Activated CD4-positive, CD25-positive, alpha-beta regulatory T cell treated with anti-CD3 and anti-CD28 coated beads, Interleukin-2, amount 50 U/mL, for 72 hours (primary cell): Measurements from ENCODE around the gene GPA33.
A peak's percentile ranks its signal among the peaks of the same experiment; 100 is the strongest.

Experiments
- DNase-seq: peaks from one replicate; pipeline ENCODE4 v3.0.0; 2021

GPA33 gene

DNA sequence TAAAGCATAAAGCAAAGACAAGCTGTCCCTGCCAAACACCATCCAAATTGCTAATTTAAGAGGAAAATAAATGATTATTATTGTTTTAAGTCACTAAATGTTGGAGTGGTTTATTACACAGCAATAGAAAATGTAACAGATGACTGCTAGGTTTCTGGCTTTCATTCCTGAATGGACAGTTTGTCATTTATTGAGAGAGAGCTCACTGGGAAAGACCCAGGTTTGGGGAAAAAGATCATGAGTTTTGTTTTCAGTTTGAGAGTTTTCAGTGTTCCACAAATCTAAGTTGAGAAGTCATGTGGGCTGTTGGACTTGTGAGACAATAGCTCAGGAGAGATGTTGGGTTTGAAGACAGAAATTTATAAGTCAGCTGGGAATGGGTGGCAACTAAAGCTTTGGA is 5.4 kb downstream of the GPA33 start:
- no peak for DNase-seq

DNA sequence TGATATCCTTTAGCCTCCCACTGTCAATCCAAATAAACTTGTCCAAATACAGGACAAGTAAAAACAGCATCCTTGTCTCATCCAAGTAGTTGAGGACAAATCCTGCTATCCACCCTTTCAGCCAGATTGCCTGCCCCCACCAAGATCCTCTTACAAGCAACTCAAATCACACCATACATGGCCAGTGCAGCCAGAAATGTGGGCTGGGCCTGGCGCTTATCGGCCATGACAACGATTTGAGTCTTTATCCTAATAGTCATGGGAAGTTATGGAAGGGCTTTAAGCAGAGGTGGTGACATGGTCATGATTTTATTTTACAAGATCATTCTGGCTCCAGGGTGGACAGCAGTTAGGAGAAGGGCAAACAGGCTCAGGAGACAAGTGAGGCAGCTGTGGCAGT is 6.3 kb downstream of the GPA33 start:
- DNase-seq, result no peak

DNA sequence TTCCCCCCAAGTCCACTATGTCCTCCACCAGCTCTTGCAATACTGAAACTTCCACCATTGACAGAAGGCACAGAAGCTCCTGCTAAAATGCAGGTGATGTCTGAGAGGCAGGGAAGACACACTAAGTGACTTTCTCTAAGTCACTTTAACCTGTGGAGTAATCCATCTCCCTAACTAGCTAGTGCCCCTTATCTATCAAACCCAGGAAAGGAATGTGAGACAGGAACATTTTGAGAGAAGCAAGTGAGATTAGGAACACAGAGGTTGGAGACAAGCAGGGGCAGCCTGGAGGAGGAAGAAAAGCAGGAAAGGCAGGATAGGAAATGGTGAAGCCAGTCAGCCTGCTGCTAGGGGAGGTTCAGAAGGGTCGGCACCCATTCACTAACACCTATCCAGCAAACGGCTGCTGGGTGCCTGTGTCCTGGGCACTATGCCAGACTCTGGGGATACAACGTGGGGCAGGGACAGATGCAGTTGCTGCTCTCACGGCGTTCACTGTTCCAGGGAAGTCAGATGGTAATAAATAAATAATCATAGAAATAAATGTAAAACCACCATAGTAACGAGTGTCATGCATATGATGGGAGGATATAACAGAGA is 7.0 kb downstream of the GPA33 start:
- DNase-seq, result no peak

DNA sequence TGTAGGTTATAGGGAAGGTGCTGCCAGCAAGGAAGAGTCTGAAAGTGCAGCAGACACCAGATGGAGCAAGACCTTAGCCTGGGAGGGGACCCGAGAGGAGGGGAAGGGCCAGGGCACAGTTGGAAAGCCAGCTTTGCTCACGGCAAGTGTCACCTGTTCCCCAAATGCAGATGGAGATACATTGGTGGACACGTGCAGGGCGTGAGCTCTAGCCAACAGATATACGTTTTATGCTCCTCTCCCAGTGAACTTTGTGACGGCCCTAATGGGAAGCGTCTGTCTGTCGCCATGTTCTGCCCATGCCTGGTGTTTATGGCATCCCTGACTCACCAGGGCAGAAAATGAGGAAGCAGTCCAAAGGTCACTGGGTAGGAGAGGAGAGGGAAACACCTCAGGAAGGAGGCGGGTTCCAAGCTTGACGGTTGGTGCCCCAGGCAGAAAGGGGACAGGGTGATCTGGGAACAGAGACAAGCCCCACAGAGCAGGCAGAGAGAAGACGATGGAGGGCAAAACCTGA is 7.6 kb downstream of the GPA33 start:
- DNase-seq, result no peak

DNA sequence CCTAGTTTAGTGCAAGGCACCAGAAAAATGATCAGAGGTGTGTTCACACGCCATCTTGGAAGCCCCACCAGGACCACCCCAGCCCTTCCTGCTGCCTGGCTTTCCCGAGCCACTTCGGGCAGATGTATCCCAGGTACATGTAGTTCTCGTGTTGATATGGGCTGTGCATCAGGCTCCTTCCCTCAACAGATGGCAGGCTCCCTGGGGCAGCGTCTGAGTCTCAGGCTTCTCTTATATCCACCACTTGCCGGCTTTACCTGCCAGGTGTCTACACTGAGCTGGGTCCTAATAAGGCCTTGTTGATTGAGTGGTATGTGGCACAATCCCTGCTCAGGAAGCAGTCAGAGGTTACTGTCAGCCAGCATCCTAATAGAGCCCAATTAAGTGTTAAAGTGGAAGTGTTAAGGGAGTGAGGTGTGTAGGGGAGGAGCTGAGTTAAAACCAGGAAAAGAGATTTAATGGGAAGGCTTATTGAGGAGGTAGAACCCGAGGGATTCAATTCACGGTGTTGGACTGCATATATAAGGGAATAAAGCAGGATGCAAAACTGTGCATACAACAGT is 8.5 kb downstream of the GPA33 start:
- no peak for DNase-seq

DNA sequence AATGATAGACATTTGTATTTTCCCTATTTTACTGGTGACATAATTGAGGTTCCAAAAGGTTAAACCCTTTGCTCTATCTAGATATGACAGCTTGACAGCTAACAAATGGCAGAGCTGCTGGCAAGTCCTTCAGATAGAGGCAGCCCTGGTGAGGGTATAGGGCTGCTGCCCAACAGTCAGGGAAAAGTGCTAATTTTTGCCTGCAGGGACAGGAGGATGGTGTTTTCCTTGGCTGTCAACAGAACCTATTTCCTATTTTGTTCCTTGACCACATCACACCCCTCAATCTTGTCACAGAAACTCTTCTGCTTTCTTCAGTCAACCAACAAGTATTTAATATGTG is 12.3 kb downstream of the GPA33 start:
- DNase-seq, result no peak

DNA sequence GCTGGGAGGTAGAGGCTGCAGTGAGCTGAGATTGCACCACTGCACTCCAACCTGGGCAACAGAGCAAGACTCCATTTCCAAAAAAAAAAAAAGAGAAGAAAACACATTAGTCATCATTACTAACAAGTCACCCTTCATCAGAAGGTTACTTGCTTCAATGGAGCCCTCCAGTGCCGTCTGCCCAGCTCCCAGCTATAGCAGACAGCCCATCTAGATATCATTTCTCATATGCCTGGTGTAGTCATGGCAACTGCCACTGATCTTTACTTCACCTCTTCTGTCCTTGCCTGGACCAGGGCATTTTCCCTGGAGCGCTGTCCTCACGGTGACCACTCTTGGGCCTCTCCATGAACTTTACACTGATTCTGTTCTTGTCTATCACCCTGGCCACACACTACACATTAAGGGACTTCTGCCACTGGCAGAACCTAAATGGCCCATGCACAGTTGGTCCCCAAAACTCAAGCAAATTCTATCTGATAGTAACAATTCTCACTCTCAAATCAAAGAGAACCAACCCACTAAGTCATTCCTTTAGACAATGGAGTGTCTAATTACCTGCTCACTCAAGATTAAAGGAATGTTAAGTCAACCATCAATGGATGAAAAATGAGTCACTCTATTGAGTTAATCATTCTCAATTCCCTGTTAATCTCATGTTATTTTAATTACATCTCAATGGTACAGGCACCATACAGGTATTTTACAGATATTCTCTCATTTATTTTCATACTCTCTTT is 12.9 kb downstream of the GPA33 start:
- DNase-seq, result no peak

DNA sequence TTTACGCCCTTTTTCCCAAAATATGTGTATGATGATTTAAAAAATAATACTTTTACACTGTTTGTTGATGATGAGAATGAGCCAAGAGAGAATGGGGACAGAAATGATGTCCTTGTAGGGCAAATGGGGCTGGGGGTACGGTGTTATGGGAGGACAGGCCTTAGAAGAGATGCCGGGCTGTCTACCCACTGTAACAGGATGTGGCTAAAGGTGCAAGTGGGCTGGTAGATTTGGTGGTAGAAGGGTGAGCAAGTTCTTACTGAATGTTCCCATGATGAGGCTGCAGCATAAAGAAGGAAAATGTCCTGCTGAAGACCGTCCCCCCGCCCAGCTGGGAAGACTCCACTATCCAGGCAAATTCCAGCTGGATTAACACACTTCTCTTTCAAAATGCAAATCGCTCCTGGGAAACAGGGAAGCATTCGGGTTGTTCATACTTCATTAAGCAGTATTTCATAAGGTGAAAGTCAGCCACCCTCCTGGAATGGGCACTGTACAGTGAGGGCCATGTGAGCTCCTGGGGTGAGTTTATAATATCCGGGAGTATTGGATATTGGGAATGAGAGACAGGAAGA is 14.0 kb downstream of the GPA33 start:
- DNase-seq, result no peak

DNA sequence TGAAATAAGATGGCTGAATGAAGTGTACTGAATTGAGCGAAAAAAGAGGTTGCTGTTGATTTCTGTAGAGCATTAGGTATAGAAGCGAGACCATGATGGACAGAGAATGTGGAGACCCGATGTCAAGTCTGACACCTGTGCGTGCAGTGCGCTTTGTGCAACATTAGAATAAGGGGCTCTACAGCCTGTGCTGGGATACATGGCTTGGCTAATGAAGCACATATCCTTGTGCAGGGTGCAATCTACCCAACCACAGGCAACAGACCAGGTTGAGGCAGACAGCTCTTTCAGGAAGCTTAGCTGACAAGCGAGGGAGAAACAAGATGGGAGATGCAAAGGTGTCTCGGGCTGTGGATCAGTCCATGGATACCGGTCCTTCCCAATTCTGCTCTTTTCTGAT is 18.9 kb downstream of the GPA33 start:
- DNase-seq, result no peak

DNA sequence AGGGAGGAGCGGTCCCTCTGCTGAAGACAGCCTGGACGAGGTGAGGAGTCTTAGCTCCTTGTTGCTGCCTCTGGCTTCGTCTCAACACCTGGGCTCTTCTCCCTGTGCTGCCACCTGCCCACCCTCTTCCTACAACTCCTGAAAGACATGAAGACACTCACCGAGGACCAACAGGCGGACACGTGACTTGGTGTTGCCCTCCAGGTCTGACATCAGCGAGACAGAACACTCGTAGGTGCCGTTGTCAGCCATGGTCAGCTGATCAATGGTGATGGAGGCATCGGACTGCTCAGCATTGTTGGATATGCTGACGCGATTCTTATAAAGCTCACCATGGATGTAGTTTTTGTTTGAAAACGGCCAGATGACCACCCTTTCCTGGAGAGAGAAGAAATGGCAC is 21.4 kb downstream of the GPA33 start:
- no peak for DNase-seq

DNA sequence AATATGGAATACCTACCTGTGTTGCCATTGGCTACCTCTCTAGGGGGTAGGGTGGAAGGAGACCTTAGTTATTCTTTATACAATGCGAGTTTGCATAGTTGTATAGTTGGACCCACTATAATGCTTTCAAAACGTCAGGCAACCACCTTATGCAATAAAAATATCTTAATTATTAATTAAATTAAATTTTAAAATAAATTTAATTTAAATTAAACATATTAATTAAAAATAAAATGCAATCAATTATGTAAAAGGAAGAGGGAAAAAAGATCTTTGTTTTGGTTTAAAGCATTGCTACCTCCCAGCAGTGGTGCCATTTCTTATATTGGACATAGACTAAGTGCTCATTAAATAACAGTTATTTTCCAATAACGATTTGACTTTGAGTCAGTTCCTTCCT is 22.3 kb downstream of the GPA33 start:
- no peak for DNase-seq

DNA sequence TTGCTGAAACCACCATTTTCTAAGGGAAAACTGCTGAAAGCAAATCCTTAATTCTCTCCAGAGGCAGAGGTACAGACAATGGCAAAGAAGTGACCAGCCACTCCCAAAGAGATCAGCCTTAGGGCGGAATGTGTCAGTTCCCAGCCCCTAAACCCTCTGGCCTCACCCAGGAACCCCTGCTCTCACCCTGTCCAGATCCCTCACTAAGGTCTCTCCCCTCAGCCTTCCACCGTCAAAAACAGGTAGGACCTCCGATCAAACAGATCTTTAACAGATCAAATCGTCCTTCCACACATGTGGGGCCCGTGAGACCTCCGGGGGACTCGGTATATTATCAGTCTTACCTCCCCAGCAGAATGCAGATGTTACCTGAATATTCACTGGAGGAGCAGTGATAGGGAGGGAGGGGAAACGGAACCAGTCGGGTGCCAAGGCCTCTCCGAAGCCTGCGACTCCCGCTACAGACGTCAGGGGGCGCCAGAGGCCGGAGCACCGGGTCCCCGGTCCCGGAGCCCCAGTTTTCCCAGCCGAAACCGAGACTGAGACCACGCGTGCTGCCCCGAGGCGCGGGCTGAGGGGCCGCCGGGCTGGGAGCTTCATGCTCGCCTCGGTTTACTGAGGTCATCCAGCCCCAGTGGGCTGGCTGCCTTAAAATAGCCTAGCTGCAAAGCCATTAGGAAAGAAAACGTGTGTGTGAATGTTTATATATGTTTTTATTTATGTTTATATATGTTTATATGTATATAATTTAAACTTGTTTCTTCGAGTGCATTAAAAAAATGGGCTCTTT is 23.6 kb downstream of the GPA33 start:
- DNase-seq, result peak; percentile 88

DNA sequence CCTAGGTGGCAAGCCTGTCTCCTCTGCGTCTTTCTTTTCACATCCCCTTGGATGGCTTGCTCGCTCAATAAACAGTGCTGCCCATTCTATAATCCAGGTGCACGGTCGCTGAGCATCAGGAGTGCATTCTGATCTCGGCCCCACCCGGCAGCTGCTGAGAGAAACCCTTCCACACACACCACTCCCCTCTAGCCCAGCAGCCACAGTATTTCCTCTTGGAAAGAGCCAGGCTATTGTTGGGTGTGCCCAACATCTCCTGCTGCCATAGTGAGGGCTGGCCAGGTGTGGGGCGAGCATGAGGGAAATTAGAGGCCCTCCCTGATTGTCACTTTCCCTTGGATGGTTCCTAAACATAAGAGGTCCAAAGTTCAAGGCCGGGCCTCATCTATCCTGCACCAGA is 24.7 kb downstream of the GPA33 start:
- DNase-seq, result no peak

DNA sequence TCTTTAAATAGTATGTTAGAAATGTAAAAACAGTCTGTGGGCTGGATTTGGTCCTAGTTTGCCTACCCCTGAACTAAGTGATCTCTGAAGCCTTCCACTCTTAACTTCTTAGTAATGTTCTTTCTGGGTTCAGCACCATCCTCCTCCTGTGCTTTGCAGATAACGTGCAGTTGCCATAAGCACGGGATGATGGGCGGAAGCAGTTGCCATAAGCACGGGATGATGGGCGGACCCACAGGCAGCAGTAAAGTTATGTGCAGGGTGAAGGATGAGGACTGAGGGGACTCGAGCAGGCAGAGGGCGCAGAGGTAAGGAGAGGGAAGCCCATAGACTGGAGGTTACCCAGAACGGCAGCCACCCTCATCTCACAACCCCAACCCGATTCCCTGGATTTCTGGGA is 25.6 kb downstream of the GPA33 start:
- no peak for DNase-seq

DNA sequence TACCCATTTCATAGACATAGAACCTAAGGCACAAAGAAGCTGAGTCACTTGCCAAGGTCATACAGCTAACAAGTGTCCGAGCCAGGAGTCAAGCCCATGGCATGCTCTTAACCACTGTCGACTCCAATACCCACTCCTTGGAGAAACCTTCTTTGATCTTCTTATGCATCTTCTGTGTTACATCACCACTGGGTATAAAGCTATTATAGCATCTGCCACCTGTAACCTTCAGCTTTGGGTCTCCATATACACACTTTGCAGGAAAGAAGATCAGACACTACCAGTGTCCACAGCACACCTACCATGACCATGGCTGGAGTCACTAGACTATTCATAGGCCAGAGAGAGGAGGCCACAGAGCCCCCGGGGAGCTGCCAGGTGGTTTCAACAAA is 29.1 kb downstream of the GPA33 start:
- no peak for DNase-seq

DNA sequence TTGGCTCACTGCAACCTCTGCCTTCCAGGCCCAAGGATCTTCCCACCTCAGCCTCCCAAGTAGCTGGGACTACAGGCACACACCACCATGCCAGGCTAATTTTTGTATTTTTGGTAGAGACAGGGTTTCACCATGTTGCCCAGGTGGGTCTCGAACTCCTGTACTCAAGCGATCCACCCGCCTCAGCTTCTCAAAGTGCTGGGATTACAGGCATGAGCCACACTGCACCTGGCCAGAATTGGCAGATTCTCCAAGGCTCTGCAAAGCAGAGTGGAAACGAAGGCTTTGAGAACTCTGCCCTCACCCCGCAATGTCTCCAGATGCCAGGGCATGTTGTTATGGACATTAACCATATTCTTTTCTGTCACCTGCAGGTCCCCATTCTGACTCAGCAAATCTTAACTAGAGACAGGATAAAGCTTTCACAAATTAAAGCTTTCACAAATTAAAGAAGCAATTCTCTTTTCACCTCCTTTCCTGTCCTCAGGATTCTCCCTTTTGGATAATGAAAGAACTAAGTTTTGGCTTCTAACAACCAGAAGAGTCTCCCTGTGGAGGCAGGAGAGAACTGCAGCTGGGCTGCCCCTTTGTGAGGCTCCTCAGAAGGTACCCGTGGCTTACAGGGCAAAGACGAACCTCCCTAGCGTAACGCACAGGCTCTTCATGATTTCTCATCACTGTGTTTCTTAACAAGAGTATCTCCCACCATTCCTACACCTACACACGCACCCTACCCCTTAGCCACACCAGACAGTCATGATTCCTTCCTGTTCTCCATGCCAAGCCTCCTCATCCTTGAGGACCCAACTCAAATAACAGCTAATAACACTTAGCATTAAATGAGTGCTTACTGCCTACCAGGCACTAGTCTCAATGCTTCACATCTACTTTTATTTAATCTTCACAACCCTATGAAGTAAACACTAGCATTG is 29.8 kb downstream of the GPA33 start:
- no peak for DNase-seq

DNA sequence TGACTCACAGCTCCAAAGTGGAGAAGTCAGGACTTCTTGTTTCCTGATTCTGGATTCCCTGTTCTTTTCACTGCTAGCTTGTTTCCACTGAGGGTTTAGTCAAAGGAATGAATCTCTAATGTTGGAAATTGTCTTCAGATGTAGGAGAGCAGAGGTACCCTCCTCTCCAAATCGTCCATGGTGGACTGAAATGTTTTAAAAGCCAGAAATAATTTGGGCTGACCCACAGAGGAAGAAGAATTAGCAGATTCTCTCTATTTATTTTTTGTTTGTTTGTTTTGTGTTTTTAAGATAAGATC is 30.4 kb downstream of the GPA33 start:
- DNase-seq, result no peak

DNA sequence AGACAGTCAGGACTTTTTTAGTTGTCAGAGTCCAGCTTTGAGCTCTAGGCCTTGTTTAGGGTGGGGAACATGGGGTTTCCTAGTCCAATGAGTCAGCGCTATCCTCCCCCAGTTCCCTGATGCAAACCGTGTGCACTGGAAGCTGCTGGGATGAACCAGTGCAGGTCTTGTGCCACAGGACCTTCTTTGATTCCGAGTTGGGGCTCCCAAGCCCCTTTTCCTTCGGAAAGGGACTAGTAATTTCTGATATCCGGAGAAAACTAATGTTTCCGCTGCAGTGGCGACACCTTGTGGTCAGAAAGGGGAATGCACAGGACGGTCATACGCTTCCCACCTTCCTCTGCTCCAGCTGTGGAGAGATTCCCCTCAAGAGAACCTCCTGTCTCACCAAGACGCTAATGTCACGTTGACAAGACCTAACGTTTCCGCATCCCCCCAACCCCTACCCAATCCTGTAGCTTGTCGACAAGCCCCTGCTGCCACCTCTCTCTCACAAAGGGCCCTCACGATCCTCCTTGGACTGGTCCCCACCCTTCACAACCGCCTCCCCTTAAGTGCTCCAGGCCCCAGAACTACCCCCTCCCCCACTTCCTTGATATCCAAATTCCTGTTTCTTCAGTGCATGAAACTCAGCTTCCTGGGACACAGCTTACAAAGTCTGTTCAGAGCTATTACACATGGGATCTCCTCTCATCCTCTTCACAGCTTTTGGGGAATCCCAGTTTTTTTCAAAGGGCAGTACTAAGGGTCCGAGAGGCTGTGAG is 30.9 kb downstream of the GPA33 start:
- DNase-seq, result peak; percentile 84

DNA sequence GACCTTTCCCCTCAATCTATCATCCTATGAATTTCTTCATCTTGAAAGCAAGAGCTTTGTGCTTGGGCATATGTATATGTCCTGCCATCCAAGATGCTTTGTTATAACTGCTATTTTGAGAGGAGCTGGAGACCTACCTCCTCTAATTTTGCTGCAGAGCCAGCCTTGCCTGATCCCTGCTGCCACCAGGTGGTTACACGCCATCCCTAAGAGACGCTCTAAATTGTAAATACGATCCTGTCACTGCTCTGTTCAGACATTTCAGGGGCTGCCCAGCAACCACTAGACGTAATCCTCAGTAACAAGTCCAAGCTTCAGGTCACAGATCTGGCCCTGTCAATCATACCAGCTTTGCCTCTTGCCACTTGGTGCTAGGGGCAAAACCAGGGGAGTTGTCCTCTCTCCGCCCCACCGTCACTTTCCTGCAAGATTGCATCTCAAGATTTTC is 32.9 kb downstream of the GPA33 start:
- no peak for DNase-seq

DNA sequence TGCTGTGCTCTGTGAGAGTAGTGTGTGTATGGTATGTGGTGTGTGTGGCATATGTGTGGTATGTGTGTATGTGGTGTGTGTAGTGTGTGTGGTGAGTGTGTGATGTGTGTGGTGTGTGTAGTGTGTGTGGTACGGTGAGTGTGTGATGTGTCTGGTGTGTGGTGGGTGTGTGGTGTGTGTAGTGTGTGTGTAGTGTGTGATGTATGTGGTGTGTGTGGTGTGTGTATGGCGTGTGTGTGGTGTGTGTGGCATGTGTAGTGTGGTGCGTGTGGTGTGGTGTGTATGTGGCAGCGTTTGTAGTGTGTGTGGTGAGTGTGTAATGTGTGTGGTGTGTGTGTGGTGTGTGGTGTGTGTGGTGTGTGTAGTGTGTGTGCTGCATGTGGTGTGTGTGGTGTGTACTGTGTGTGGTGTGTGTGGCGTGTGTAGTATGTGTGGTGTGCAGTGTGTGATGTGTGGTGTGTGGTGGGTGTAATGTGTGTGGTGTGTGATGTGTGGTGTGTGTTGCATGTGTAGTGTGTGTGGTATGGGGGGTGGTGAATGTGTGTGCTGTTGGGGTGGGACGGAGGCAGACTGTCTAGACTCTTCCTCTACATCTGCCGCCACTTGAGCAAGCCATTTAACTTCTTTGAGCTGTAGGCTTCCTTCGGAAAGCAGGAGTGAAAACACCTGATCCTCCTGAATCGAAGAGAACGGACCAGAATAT is 33.5 kb downstream of the GPA33 start:
- no peak for DNase-seq
